ENCODE results near the gene UQCC2. TPM values are rescaled to one million over a fixed set of nuclear protein-coding genes. Genes with fewer than 3 reads are reported as not detected.

UQCC2 gene
- total RNA-seq = 47.2 and 73.0 TPM in 2 replicates
- 165 TPM for polyA plus RNA-seq (2012)

DNA sequence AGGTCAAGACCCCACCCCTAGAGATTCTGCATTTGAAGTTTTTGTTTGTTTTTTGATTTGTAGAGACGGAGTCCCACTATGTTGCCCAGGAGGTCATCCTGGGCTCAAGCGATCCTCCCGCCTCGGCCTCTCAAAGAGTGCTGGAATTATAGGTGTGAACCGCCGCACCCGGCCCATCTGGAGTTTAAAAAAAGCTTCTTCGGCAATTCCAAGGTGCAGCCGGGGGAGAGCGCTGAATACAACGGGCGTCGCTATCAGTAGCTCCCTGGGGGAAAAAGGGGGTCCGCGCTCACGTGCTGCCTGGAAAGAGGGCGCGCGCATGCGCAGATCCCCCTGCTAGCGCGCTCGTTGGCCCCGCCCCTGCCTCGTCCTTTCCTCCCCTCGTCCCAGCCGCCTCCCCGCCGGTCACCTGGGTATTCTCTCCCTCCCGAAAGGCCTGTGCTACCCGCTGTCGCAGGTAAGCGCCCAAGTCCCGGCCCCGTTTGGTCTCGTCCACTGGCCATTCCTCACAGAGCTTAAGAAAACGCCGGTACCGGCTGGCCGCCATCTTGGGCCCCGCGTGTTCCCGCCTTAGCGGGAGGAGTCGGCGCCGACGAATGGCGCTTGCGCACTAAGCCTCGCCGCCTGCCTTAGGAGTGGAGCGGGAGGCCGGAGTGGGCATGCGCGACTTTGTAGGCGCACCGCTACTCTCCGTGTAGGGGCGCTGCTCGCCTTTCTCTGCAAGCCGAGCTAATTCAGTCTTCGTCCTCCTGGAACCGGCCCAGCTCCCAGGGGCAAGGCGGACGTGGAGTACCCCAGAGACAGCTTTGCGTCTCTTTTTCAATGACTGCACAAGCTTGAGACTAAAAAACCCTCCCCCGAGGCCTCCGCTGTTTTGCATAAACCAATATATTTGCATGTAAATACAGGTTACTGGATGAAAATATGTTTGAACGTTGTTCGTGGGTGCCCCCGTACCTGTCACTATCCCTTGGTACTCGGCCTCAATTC, at the start of gene UQCC2:
TSS of gene UQCC2 (minus strand) at position 561 of the 990 bp plus-strand sequence. CDS start at position 547, 14 bp downstream.
- DNase-seq (ENCODE audit: low read depth) = peak; percentile 97

GRCh38 chr6:33759887-33760629, 48.6 kb upstream of the UQCC2 start:
- no peak for DNase-seq (ENCODE audit: low read depth)

GRCh38 chr6:33758815-33759216, 47.3 kb upstream of the UQCC2 start:
- no peak for DNase-seq (ENCODE audit: low read depth)

GRCh38 chr6:33757906-33758305, 46.4 kb upstream of the UQCC2 start:
- no peak for DNase-seq (ENCODE audit: low read depth)

DNA sequence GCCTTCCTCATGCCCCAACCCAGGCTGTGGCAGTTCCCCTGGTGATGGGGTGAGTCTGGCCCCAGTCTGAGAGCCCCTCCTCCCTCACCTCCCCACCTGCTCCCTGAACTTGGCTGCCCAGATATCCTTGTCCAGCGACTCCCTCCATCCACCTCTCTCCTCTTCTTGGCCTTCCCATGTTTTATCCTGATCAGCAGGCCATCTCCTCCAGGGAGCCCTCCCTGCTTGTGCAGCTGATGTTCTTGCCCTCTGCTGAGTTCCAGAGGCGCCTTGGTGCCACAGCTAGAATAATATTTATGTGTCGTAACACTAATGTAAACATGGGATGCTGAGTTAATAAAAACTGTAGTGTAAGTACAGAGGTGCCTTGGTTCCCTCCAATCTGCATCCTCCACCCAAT, 45.6 kb upstream of the UQCC2 start:
- no peak for DNase-seq (ENCODE audit: low read depth)

DNA sequence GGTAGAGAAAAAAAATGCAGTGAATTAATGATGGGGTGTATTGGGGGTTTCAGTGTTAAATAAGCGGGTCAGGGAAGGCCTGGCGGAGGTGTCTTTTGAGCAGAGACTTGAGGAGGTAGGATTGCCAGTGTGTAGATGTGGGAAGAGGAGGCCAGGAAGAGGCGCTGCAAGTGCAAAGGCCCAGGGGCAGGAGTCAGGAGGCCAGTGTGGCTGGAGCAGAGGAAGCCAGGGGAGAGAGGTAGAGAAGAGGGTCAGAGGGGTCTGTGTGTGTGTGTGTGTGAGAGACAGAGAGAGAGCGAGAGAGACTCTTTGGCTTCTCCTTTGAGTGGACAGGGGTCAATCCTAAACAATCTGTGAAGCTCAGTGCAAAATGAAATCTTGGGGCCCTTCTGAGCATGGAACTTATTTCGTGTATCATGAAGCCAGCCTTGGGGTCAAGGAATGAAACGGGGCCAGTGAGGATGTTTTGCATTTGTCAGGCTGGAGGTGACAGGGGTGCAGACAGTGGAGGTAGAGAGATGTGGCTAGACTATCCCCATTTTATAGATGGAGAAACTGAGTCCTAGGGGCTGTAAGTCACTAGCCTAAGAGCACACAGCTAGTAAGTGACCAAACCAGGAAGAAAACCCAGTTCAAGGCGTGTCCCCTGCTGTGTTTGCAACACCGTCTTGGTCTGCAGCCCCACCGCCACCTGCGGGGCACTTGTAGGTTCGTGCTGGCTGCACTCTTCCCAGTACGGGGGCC, 44.9 kb upstream of the UQCC2 start:
- DNase-seq (ENCODE audit: low read depth) = no peak

- no peak for DNase-seq (ENCODE audit: low read depth)
Observed at GRCh38 chr6:33755070-33755869, 43.8 kb upstream of the UQCC2 start.

DNA sequence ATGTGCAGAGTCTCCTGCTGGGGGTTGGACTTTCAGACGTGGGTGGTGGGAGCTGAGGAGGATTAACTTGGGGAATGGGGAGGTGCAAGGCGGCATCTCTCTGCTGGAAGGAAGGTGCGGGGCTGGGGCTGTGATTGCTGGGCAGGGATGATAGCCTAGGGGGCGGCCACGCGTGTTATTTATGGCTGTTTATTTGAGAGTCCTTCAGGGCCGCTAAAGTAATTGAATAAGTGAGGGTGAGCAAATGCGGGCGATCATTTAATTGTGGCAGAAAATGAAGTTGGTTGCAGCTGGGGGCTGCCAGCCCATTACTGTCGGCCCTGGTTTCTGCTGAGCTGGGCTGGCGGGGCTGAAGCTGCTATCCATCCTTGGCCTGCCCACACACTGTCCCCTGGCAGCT, 42.7 kb upstream of the UQCC2 start:
- no peak for DNase-seq (ENCODE audit: low read depth)

- DNase-seq (ENCODE audit: low read depth) = no peak
Observed at GRCh38 chr6:33752646-33753015, 41.1 kb upstream of the UQCC2 start.

- DNase-seq (ENCODE audit: low read depth) = peak; percentile 35
Observed at GRCh38 chr6:33751771-33752645, 40.5 kb upstream of the UQCC2 start.

DNA sequence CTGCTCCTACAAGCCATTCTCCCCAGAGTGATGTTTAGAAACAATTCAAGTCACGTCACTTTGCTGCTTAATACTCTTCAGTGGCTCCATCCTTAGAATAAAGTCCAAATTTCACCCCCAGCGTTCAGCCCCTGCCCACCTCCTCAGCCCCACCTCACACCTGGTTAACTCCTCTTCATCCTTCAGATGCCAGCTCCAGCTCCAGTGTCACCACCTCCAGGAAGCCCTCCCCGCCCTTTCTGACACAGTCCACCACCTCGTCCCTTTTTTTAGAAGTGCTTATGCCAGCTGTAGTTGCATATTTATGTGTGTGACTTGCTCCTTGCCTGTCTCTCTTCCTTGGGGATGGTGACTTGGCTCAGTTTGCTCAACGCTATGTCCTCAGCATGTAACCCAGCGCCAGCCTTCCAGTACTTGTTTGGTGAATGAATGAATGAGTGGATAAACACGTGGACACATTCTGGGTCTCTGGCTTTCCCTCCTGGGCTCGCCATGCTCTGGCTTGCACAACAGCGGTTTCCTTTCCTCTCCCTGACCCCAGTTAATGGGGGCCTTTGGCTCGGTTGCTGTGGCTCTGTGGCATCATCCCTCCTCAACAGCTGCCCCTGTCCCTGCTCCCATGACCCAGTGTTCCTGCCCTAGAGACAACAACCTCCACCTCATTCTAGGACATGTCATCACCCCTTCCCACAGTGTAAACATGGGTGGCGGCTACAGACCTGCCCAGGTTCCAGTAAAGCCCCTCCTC, 38.9 kb upstream of the UQCC2 start:
- DNase-seq (ENCODE audit: low read depth) = peak; percentile 95

- DNase-seq (ENCODE audit: low read depth) = no peak
Observed at GRCh38 chr6:33749401-33749800, 37.9 kb upstream of the UQCC2 start.

- DNase-seq (ENCODE audit: low read depth) = peak; percentile 32
Observed at GRCh38 chr6:33748841-33749240, 37.3 kb upstream of the UQCC2 start.

DNA sequence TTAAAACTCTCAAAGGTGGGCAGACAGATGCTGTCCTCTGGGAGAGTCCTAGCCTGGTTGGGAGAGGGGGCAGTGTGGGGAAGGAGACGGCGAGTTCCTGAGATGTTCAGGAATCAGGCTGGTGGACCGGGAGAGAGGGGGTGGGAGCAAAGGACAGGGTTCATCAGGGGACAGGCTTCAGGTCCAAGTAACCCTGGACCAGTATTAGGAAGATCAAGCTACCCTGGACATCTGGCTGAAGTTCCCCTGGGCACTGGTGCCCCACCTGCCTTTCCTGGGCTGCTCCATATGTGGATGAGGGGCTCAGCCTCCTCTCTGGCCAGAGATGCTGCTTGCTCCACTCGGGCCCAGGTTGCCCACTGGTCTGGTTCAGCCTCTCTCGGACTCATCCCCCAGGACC, 36.3 kb upstream of the UQCC2 start:
- no peak for DNase-seq (ENCODE audit: low read depth)

GRCh38 chr6:33746651-33747100, 35.2 kb upstream of the UQCC2 start, which contains the start of gene IP6K3:
Gene IP6K3, minus strand, starts transcription at chr6:33746905. Its CDS starts 11,429 bp downstream, at chr6:33735476.
- DNase-seq (ENCODE audit: low read depth) = peak; percentile 97

- DNase-seq (ENCODE audit: low read depth) = peak; percentile 93
Observed at GRCh38 chr6:33746036-33746600, 34.6 kb upstream of the UQCC2 start.

DNA sequence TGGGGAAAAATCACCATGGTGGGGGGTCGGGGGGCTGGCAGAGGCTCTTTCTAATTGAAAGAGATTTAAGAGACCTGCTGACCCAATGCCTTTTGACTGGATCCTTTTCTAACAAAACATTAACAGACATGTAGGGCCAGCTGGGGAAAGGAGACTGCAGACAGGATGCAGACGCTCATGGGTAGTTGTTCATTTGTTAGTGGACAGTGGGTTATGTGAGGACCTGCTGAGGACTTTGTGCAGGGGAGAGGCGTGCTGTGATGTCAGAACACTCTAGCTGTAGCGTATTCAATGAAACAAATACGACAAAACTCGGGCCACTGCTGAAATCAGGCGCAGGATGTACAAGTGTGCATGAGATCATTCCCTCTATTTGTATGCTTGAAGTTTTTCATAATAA, 34.0 kb upstream of the UQCC2 start:
- peak; percentile 57 for DNase-seq (ENCODE audit: low read depth)

DNA sequence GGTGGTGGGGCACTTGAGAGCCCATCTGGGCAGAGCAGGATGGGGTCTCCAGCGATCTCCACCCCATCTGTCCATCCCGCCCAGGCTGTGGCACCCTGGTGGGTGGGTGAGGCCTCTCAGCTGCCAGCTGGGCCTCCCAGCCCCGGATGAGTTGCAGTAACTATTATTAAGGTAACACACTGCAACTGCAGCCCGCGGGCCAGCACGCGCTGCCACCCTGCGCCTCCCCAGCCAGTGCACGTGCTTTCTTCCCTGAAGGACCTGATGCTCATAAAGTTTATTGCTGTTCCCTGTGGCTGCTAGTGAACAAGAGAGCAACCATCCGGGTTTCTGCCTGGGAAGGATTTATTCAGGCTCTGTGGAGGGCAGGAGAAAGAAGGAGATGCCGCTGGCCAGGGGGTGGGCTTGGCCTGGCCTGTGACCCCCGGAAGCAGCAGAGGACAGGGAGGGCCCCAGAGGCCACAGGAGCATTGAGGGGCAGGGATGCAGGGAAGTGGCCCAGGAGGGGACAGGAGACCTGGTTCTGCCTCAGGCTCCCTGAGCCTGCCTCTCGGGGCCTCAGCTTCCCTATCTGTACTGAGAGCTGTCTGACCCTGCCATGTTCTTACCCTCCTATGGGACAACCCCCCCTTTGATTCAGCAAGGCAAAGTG, 33.5 kb upstream of the UQCC2 start:
- peak; percentile 80 for DNase-seq (ENCODE audit: low read depth)

Measured in myocyte (in vitro differentiated cells).